Measurements from ENCODE around the gene GATB.

GRCh38 chr4:151624626-151625565 lies 135.9 kb downstream of the GATB start:
- TF ChIP-seq POLR2A (IDR thresholded peaks at IDR 0.05; ENCODE audit: low read length) = no peak
- TF ChIP-seq GATA1 (IDR thresholded peaks at IDR 0.05; ENCODE audit: low read depth, low read length) = no peak
